Activated naive CD8-positive, alpha-beta T cell treated with anti-CD3 and anti-CD28 coated beads, Interleukin-2, amount 10 ng/mL, durations not matched to agents 7 days and 5 days (primary cell): ENCODE data around the gene CDH4. TPM values are rescaled to one million over a fixed set of nuclear protein-coding genes. Genes with fewer than 3 reads are reported as not detected.

Experiments used
- ATAC-seq: fragments of 150-1000 bp; cut with Tn5 transposase; one replicate; pipeline ENCODE4 v1.10.0; 2021; ENCODE audit warnings: low read depth, moderate library complexity
- POLR2A ChIA-PET: fragments of 350-600 bp; sonication (Branson Sonifier 250); formaldehyde crosslinking; loops from one replicate; lab custom pipeline; 2021; ENCODE audit warnings: antibody characterized with exemption; lab: Charles Lee
- DNase-seq: peaks from one replicate; pipeline ENCODE4 v3.0.0; 2021
- H3K27ac Mint-ChIP-seq: one replicate; pipeline ENCODE4 v1.8.0; 2022; ENCODE audit warnings: mild to moderate bottlenecking, mixed read lengths
- H3K27me3 Mint-ChIP-seq: one replicate; pipeline ENCODE4 v1.8.0; 2022; ENCODE audit warnings: mild to moderate bottlenecking, moderate library complexity, mixed read lengths
- H3K36me3 Mint-ChIP-seq: one replicate; pipeline ENCODE4 v1.8.0; 2021; ENCODE audit warnings: mild to moderate bottlenecking, mixed read lengths
- H3K4me1 Mint-ChIP-seq: one replicate; pipeline ENCODE4 v1.8.0; 2021; ENCODE audit warnings: mixed read lengths
- H3K4me3 Mint-ChIP-seq: one replicate; pipeline ENCODE4 v1.8.0; 2022; ENCODE audit warnings: mild to moderate bottlenecking, moderate library complexity, mixed read lengths
- H3K9me3 Mint-ChIP-seq: one replicate; pipeline ENCODE4 v1.8.0; 2021; ENCODE audit warnings: mixed read lengths
- total RNA-seq, 2 experiments: library from RNA; stranded (reverse); gene quantifications; one replicate each; pipeline ENCODE4 v1.2.3, GENCODE V29; 2021

The CDH4 gene
- total RNA-seq, 2 experiments from 2014 or later = 0.14 to 0.20 TPM

GRCh38 chr20:61821735-61822134 lies 569.7 kb downstream of the CDH4 start:
- H3K4me3 Mint-ChIP-seq = no peak overlapping the region
- H3K27me3 Mint-ChIP-seq = no peaks in the 10 kb centered on the region
- H3K4me1 Mint-ChIP-seq = no peaks in the 10 kb centered on the region
- H3K9me3 Mint-ChIP-seq = peaks cover 3% of the 10 kb centered on the region
- DNase-seq = no peak
- POLR2A ChIA-PET = no interaction called here
- H3K27ac Mint-ChIP-seq = no peak overlapping the region
- no peak for ATAC-seq
- no peaks in the 10 kb centered on the region for H3K36me3 Mint-ChIP-seq

DNA sequence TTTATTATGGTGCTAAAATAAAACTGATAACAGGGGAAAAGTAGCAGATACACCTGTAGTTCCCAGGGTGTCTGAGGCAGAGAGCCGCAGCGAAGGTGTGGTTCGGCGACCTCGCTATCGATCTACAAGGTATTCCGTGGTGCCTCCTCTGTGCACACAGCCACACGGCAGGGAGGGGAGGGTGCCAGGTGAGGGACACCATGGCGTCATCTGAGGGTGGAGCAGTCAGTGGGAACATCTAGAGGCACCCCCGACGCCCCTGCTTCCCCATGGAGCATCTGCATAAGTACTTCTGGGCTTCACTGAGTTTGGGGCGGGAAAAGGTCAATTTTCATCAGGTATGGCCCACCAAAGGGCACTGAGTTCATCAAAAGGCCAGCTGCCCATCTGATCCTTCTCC lies 570.3 kb downstream of the CDH4 start:
- DNase-seq = no peak

DNA sequence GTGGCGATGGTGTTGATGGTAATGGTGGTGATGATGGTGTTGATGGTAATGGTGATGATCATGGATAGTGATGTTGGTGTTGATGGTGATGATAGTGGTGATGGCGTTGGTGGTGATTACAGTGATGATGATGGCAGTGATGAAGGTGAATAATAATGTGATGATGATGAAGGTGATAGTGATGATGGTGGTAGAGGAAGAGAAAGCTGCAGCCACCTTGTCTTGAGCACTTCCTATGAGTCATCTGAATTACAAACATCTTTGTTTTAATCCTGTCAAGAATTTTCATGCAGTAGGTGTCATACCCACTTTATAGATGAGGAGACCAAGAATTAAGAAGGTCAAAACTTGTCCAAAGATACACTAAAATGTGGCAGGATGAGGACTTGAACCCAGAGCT lies 571.2 kb downstream of the CDH4 start:
- POLR2A ChIA-PET = no interaction called here
- Mint-ChIP-seq H3K27ac (no peak overlapping the region), H3K4me1 (no peaks in the 10 kb centered on the region), H3K36me3 (no peaks in the 10 kb centered on the region), H3K27me3 (no peaks in the 10 kb centered on the region), H3K4me3 (no peak overlapping the region), H3K9me3 (peaks cover 3% of the 10 kb centered on the region)
- ATAC-seq = no peak
- no peak for DNase-seq

More for the DNA sequence above, 570.3 kb downstream of the CDH4 start:
- no peaks in the 10 kb centered on the region for H3K27me3 Mint-ChIP-seq
- no peaks in the 10 kb centered on the region for H3K36me3 Mint-ChIP-seq
- H3K4me1 Mint-ChIP-seq = no peaks in the 10 kb centered on the region
- no peak overlapping the region for H3K27ac Mint-ChIP-seq
- no peak for ATAC-seq
- H3K9me3 Mint-ChIP-seq = peaks cover 3% of the 10 kb centered on the region
- no peak overlapping the region for H3K4me3 Mint-ChIP-seq
- POLR2A ChIA-PET = no interaction called here

GRCh38 chr20:61828891-61829290 lies 576.8 kb downstream of the CDH4 start:
- POLR2A ChIA-PET = no interaction called here
- Mint-ChIP-seq H3K27ac (no peak overlapping the region), H3K4me1 (no peaks in the 10 kb centered on the region), H3K36me3 (no peaks in the 10 kb centered on the region), H3K4me3 (no peak overlapping the region), H3K27me3 (no peaks in the 10 kb centered on the region), H3K9me3 (no peaks in the 10 kb centered on the region)
- ATAC-seq (no peak), DNase-seq (no peak)

- no peaks in the 10 kb centered on the region for H3K27me3 Mint-ChIP-seq
- DNase-seq (no peak), ATAC-seq (no peak)
- H3K27ac Mint-ChIP-seq = no peak overlapping the region
- no peaks in the 10 kb centered on the region for H3K4me1 Mint-ChIP-seq
- POLR2A ChIA-PET = no interaction called here
- no peaks in the 10 kb centered on the region for H3K9me3 Mint-ChIP-seq
- no peak overlapping the region for H3K4me3 Mint-ChIP-seq
- no peaks in the 10 kb centered on the region for H3K36me3 Mint-ChIP-seq
Measured at GRCh38 chr20:61829526-61829925, 577.5 kb downstream of the CDH4 start.

- H3K27ac Mint-ChIP-seq = no peak overlapping the region
- H3K4me3 Mint-ChIP-seq = no peak overlapping the region
- POLR2A ChIA-PET = no interaction called here
- no peak for DNase-seq
- no peaks in the 10 kb centered on the region for H3K36me3 Mint-ChIP-seq
- no peaks in the 10 kb centered on the region for H3K9me3 Mint-ChIP-seq
- no peaks in the 10 kb centered on the region for H3K4me1 Mint-ChIP-seq
- H3K27me3 Mint-ChIP-seq = no peaks in the 10 kb centered on the region
- no peak for ATAC-seq
Measured at GRCh38 chr20:61830241-61830930, 578.3 kb downstream of the CDH4 start.

- no peaks in the 10 kb centered on the region for H3K27me3 Mint-ChIP-seq
- H3K27ac Mint-ChIP-seq = no peak overlapping the region
- POLR2A ChIA-PET = no interaction called here
- DNase-seq (no peak), ATAC-seq (no peak)
- H3K4me1 Mint-ChIP-seq = no peaks in the 10 kb centered on the region
- no peak overlapping the region for H3K4me3 Mint-ChIP-seq
- H3K9me3 Mint-ChIP-seq = no peaks in the 10 kb centered on the region
- H3K36me3 Mint-ChIP-seq = no peaks in the 10 kb centered on the region
Measured at GRCh38 chr20:61830991-61831390, 578.9 kb downstream of the CDH4 start.

- ATAC-seq (no peak), DNase-seq (no peak)
- no peaks in the 10 kb centered on the region for H3K9me3 Mint-ChIP-seq
- POLR2A ChIA-PET = no interaction called here
- no peak overlapping the region for H3K4me3 Mint-ChIP-seq
- no peaks in the 10 kb centered on the region for H3K27me3 Mint-ChIP-seq
- H3K36me3 Mint-ChIP-seq = no peaks in the 10 kb centered on the region
- H3K4me1 Mint-ChIP-seq = no peaks in the 10 kb centered on the region
- H3K27ac Mint-ChIP-seq = no peak overlapping the region
Measured at GRCh38 chr20:61832181-61832580, 580.1 kb downstream of the CDH4 start.

GRCh38 chr20:61833807-61834610 lies 581.9 kb downstream of the CDH4 start:
- POLR2A ChIA-PET = no interaction called here
- no peak overlapping the region for H3K4me3 Mint-ChIP-seq
- no peaks in the 10 kb centered on the region for H3K9me3 Mint-ChIP-seq
- H3K36me3 Mint-ChIP-seq = no peaks in the 10 kb centered on the region
- DNase-seq (no peak), ATAC-seq (no peak)
- H3K4me1 Mint-ChIP-seq = no peaks in the 10 kb centered on the region
- no peak overlapping the region for H3K27ac Mint-ChIP-seq
- H3K27me3 Mint-ChIP-seq = no peaks in the 10 kb centered on the region

DNA sequence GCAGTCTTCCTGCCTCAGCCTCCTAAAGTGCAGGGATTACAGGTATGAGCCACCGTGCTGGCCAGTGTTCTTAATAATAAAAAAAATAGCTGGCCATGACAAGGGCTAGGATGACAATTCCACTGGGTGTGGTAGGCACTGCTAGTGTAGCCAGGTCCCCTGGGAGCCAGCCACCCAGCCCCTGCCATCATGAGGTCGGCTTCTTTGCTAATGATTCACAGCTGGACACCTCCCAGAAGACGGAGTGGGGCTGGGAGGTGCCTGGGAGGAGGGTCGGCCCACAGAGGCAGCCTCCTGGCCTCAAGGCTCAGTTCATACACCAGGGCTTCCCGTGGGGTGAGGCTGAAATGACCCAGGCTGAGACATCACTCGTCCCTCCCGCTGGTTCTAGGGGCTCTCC lies 583.2 kb downstream of the CDH4 start:
- DNase-seq = no peak
- Mint-ChIP-seq H3K27me3 (no peaks in the 10 kb centered on the region), H3K9me3 (no peaks in the 10 kb centered on the region), H3K4me3 (no peak overlapping the region), H3K4me1 (no peaks in the 10 kb centered on the region), H3K36me3 (no peaks in the 10 kb centered on the region), H3K27ac (no peak overlapping the region)
- POLR2A ChIA-PET = no interaction called here
- ATAC-seq = no peak

DNA sequence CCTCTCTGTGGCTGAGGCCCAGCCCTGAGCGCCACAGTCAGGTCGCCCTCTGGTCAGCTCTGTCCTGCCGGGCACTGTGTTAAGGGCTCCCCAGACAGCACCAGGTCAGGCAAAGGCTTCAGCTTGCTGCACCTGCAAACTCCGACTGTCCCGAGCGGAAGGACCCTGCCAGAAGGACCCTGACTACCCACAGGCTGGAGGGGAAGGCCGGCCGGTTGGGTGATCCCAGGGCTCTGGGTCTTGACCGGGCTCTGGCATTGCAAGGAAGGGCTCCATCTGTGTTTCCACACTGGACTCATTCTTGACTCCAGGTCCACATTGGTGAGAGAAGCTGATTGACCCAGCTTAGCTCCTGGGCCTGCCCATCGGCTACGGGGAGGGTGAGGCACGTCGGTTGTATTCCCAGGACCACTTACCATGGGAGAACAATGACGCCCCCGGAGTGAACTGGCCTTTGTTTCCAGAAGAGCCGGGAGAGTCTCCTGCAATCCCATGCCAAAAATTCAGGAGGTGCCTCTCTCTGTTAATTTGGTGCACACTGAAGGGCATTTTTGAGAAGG lies 583.8 kb downstream of the CDH4 start:
- no peak overlapping the region for H3K27ac Mint-ChIP-seq
- H3K4me3 Mint-ChIP-seq = no peak overlapping the region
- no peaks in the 10 kb centered on the region for H3K36me3 Mint-ChIP-seq
- POLR2A ChIA-PET = no interaction called here
- DNase-seq (no peak), ATAC-seq (no peak)
- H3K9me3 Mint-ChIP-seq = no peaks in the 10 kb centered on the region
- H3K27me3 Mint-ChIP-seq = no peaks in the 10 kb centered on the region
- H3K4me1 Mint-ChIP-seq = no peaks in the 10 kb centered on the region

DNA sequence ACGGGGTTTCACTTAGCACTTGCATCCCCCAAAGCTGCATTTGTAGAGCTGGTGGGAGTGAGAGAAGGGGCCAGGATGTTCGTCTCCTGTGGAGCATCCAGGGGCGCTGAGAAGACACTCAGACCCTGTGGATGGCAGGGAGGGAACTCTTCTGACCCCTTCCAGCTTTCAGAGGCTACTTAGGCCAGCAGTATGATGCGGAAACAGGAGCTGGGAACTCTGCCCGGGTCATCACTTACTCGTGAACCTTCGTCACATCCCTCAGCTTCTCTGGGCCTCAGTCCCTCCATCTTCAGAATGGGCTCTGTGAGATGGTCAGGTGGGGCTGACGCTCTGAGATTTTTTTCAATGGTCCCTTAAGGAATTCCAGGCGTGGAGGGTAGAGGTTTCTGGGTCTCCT lies 585.1 kb downstream of the CDH4 start:
- Mint-ChIP-seq H3K9me3 (no peaks in the 10 kb centered on the region), H3K36me3 (no peaks in the 10 kb centered on the region), H3K27ac (no peak overlapping the region), H3K4me3 (no peak overlapping the region), H3K27me3 (no peaks in the 10 kb centered on the region), H3K4me1 (no peaks in the 10 kb centered on the region)
- no peak for ATAC-seq
- POLR2A ChIA-PET = no interaction called here
- no peak for DNase-seq

GRCh38 chr20:61839223-61839911 lies 587.3 kb downstream of the CDH4 start:
- H3K27ac Mint-ChIP-seq = no peak overlapping the region
- H3K9me3 Mint-ChIP-seq = no peaks in the 10 kb centered on the region
- ATAC-seq (no peak), DNase-seq (no peak)
- POLR2A ChIA-PET = no interaction called here
- H3K36me3 Mint-ChIP-seq = no peaks in the 10 kb centered on the region
- no peaks in the 10 kb centered on the region for H3K27me3 Mint-ChIP-seq
- no peak overlapping the region for H3K4me3 Mint-ChIP-seq
- H3K4me1 Mint-ChIP-seq = no peaks in the 10 kb centered on the region
